Bronchus fibroblast of lung (primary cell): ENCODE data around the gene CT83. TPM values are rescaled to one million over a fixed set of nuclear protein-coding genes. Genes with fewer than 3 reads are reported as not detected.

Experiments used
- total RNA-seq: library from RNA; depleted of rRNA; stranded (reverse); fragments of >200 nt; gene quantifications from 2 replicates; pipeline ENCODE4 v1.2.3, GENCODE V29; 2015

CT83 gene
- not detected in 2 replicates for total RNA-seq

DNA sequence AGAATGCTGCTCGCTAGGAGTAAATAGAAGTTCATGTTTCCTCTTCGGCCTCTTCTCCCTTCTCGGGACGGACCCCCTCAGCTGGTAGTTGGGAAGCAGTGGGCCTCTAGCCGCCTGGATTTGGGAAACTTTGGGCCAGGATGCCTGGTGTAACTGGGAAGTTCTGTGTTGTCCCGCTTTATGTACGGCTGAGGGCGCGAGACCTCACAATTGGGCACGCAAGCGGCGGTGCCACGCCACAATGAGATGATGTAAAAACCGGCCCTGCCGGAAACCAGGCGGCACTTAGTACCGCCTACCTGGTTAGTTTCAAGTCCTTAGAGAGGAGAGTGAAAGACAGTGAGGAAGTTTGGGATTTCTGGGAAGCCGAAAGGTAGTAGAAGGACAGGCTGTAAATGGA, at the start of gene CT83:
TSS of gene CT83 (minus strand) at position 155 of the 400 bp plus-strand sequence. CDS start at position 35, 120 bp downstream.

GRCh38 chrX:116436358-116436816, 26.4 kb downstream of the CT83 start, which contains the start of gene SLC6A14:
SLC6A14 (plus strand) TSS chrX:116436606; CDS start chrX:116436710, 104 bp downstream.

Other genes starting within 250 kb of the CT83 start
- not detected in 2 replicates for gene SLC6A14, start 26.4 kb downstream of the CT83 start, total RNA-seq